Stimulated activated memory B cell treated with anti-CD40 and anti-IgM and Interleukin-4, amounts not matched to agents 10 μg/mL and 1 μg/mL and 100 μg/mL, for 72 hours (primary cell): Measurements from ENCODE around the gene NDUFA7.
"Not testable (repeated sequence)": the region's sequence is repeated elsewhere in the genome, so short reads cannot be mapped to it uniquely, and the experiment has no call there.

ENCODE experiments used
- ATAC-seq: fragments of 150-1000 bp; cut with Tn5 transposase; 2 replicates; pipeline ENCODE4 v1.10.0; 2021
- H3K27ac Mint-ChIP-seq: one replicate; pipeline ENCODE4 v1.8.0; 2022; ENCODE audit warnings: mild to moderate bottlenecking, mixed read lengths
- H3K27me3 Mint-ChIP-seq: one replicate; pipeline ENCODE4 v1.8.0; 2022; ENCODE audit warnings: mixed read lengths
- H3K36me3 Mint-ChIP-seq: one replicate; pipeline ENCODE4 v1.8.0; 2022; ENCODE audit warnings: mixed read lengths
- H3K4me1 Mint-ChIP-seq: one replicate; pipeline ENCODE4 v1.8.0; 2022; ENCODE audit warnings: mixed read lengths
- H3K4me3 Mint-ChIP-seq: one replicate; pipeline ENCODE4 v1.8.0; 2022; ENCODE audit warnings: mild to moderate bottlenecking, moderate library complexity, mixed read lengths
- H3K9me3 Mint-ChIP-seq: one replicate; pipeline ENCODE4 v1.8.0; 2022; ENCODE audit warnings: mixed read lengths

Gene NDUFA7

GRCh38 chr19:8321067-8321985, at the start of gene NDUFA7, which contains the start of gene RPS28:
Gene NDUFA7 (minus strand): TSS chr19:8321375. CDS start chr19:8321358, 17 bp downstream.
Gene RPS28 (plus strand): TSS chr19:8321496. CDS start chr19:8321531, 35 bp downstream.
- Mint-ChIP-seq H3K4me3 (peak within 1 kb of the TSS; percentile 96), H3K9me3 (no peaks in the 10 kb centered on the region), H3K27me3 (no peaks in the 10 kb centered on the region), H3K36me3 (peaks cover 18% of the 10 kb centered on the region), H3K4me1 (peaks cover 48% of the 10 kb centered on the region), H3K27ac (peak within 1 kb of the TSS; percentile 99)
- ATAC-seq, result peak; percentile 97

GRCh38 chr19:8370176-8371010, 49.2 kb upstream of the NDUFA7 start:
- peaks cover 40% of the 10 kb centered on the region for H3K27me3 Mint-ChIP-seq
- no peak for ATAC-seq
- no peak overlapping the region for H3K4me3 Mint-ChIP-seq
- peaks cover 7% of the 10 kb centered on the region for H3K4me1 Mint-ChIP-seq
- H3K27ac Mint-ChIP-seq, result no peak overlapping the region
- H3K36me3 Mint-ChIP-seq, result peaks cover 23% of the 10 kb centered on the region
- no peaks in the 10 kb centered on the region for H3K9me3 Mint-ChIP-seq

DNA sequence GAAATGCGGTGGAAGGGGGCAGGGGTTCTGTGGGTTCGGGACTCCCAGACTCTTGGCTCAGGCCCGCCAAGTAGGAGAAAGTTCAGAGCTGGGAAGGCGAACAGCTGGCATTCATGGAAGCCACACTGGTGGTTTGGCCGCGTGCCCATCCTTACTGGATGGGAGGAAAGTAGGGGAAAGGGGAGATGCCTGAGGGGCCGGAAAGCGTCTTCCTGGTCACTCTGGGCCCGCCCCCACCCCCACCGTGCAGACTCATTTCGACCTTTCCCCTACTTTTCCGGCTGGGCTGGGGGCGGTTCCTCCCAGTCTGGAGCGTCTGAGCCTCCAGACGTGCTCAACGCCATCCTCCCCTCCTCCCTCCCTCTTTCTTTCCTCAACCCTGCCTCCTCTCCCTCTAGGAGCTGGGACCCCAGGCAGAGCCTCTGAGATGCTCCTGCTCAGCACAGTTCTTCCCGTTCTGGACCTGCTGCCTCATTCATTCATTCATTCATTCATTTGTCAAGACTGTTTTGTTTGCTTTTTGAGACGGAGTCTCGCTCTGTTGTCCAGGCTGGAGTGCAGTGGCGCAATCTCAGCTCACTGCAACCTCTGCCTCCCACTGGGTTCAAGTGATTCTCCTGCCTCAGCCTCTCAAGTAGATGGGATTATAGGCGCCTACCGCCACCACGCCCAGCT, 46.3 kb upstream of the NDUFA7 start:
- Mint-ChIP-seq H3K4me3 (no peak overlapping the region), H3K36me3 (peaks cover 16% of the 10 kb centered on the region), H3K27me3 (peaks cover 67% of the 10 kb centered on the region)

DNA sequence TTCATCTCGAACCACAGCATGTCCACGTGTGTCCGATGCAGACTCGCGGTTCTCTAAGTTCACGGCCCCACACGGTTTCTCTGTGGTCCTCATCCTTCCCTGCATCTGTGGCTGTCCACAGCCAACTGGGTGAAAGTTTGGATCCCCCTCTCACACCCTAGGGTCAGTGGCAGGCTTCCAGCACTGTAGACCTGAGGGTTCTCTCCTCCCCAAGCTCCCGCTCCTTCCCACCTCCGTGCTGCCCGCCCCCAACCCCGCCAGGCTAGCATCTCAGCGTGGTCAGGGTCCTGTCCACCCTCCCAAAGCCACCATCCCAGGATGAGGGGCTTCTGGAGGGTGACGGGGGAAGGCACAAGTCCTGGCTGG, 45.8 kb upstream of the NDUFA7 start:
- H3K4me3 Mint-ChIP-seq, result no peak overlapping the region
- H3K27me3 Mint-ChIP-seq, result peaks cover 72% of the 10 kb centered on the region
- H3K4me1 Mint-ChIP-seq, result peaks cover 22% of the 10 kb centered on the region
- peaks cover 16% of the 10 kb centered on the region for H3K36me3 Mint-ChIP-seq
- no peak overlapping the region for H3K27ac Mint-ChIP-seq
- no peaks in the 10 kb centered on the region for H3K9me3 Mint-ChIP-seq
- no peak for ATAC-seq

More for the DNA sequence above, 46.3 kb upstream of the NDUFA7 start:
- ATAC-seq, result no peak
- H3K4me1 Mint-ChIP-seq, result peaks cover 22% of the 10 kb centered on the region
- H3K9me3 Mint-ChIP-seq, result no peaks in the 10 kb centered on the region
- no peak overlapping the region for H3K27ac Mint-ChIP-seq

DNA sequence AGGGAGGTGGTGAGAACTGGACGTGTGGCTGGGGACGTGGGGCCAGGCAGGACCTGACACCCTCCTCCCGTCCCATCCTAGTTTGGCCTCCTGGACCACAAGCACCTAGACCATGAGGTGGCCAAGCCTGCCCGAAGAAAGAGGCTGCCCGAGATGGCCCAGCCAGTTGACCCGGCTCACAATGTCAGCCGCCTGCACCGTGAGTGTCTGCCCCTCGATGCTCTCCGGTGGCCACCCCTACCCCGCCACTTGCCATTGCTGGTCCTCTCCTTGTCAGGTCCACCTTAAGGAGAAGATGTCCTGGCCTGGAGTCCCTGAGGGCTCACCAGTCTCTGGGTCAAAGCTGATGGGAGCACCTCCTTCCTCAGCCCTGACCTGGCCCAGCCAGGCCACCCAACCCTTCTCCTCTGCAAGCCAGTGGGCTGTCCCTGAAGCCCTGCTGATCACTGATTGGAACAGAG, 45.0 kb upstream of the NDUFA7 start:
- peaks cover 22% of the 10 kb centered on the region for H3K4me1 Mint-ChIP-seq
- H3K27me3 Mint-ChIP-seq, result peaks cover 79% of the 10 kb centered on the region
- no peak overlapping the region for H3K27ac Mint-ChIP-seq
- peaks cover 16% of the 10 kb centered on the region for H3K36me3 Mint-ChIP-seq
- H3K4me3 Mint-ChIP-seq, result no peak overlapping the region
- H3K9me3 Mint-ChIP-seq, result no peaks in the 10 kb centered on the region
- ATAC-seq, result no peak

GRCh38 chr19:8363803-8364771, 42.9 kb upstream of the NDUFA7 start, which contains the start of gene ANGPTL4:
Gene ANGPTL4 (plus strand): TSS chr19:8364155. CDS start chr19:8364322, 167 bp downstream.
- Mint-ChIP-seq H3K27ac (no peak within 1 kb of the TSS), H3K4me1 (peaks cover 22% of the 10 kb centered on the region), H3K4me3 (peak within 1 kb of the TSS; percentile 66), H3K27me3 (peaks cover 89% of the 10 kb centered on the region), H3K36me3 (peaks cover 15% of the 10 kb centered on the region), H3K9me3 (no peaks in the 10 kb centered on the region)
- ATAC-seq, result peak; percentile 67

- Mint-ChIP-seq H3K27me3 (peaks cover 69% of the 10 kb centered on the region), H3K4me1 (peaks cover 16% of the 10 kb centered on the region), H3K9me3 (no peaks in the 10 kb centered on the region), H3K27ac (no peak overlapping the region), H3K4me3 (no peak overlapping the region), H3K36me3 (no peaks in the 10 kb centered on the region)
- no peak for ATAC-seq
Measured at GRCh38 chr19:8361921-8362793, 41.0 kb upstream of the NDUFA7 start.

GRCh38 chr19:8360196-8360595, 39.0 kb upstream of the NDUFA7 start:
- H3K4me3 Mint-ChIP-seq, result no peak overlapping the region
- H3K4me1 Mint-ChIP-seq, result peaks cover 16% of the 10 kb centered on the region
- H3K36me3 Mint-ChIP-seq, result no peaks in the 10 kb centered on the region
- no peak for ATAC-seq
- peaks cover 4% of the 10 kb centered on the region for H3K9me3 Mint-ChIP-seq
- peaks cover 50% of the 10 kb centered on the region for H3K27me3 Mint-ChIP-seq
- no peak overlapping the region for H3K27ac Mint-ChIP-seq

GRCh38 chr19:8358948-8359347, 37.8 kb upstream of the NDUFA7 start:
- Mint-ChIP-seq H3K4me1 (peaks cover 10% of the 10 kb centered on the region), H3K4me3 (no peak overlapping the region), H3K36me3 (no peaks in the 10 kb centered on the region), H3K9me3 (peaks cover 4% of the 10 kb centered on the region), H3K27me3 (peaks cover 43% of the 10 kb centered on the region), H3K27ac (no peak overlapping the region)
- ATAC-seq, result no peak

GRCh38 chr19:8357007-8357521, 35.9 kb upstream of the NDUFA7 start:
- H3K4me1 Mint-ChIP-seq, result peaks cover 4% of the 10 kb centered on the region
- H3K27me3 Mint-ChIP-seq, result peaks cover 36% of the 10 kb centered on the region
- peaks cover 4% of the 10 kb centered on the region for H3K9me3 Mint-ChIP-seq
- H3K36me3 Mint-ChIP-seq, result no peaks in the 10 kb centered on the region
- H3K27ac Mint-ChIP-seq, result no peak overlapping the region
- no peak overlapping the region for H3K4me3 Mint-ChIP-seq
- ATAC-seq, result no peak

DNA sequence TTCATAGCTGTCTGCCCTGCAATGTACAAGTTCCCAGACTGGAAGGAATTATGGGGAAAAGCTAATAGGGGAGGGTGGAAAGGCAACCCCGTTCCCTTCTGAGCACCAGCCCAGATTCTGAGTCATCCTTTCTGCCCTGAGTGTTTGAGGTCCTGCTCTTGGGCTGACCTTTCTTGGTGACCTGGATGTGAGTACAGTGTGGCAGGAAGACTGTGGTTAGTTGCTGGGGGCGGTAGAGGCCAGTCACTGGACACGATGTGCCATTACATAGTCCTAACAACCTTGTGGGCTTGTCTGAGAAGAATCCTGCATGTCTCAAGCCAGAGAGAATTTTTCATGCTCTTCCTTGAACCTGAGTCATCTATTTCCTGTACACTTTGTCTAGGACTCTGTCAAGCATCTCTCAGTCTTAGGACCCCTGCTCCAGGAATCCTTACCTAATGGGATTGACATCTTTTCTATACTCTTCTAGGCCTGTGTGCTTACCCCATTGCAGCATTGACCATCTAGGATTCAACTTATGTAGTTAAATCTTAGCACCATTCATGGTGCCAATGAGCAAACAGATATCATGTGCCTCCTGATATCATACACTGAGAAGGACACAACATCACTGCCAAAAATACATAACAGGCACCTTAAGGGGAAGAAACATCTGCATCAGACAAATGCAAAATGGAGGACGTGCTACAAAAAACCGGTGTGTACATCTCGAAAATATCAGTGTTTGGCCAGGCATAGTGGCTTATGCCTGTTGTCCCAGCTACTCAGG, 34.6 kb upstream of the NDUFA7 start:
- peak; percentile 43 for ATAC-seq
- H3K36me3 Mint-ChIP-seq, result no peaks in the 10 kb centered on the region
- peaks cover 40% of the 10 kb centered on the region for H3K27me3 Mint-ChIP-seq
- H3K9me3 Mint-ChIP-seq, result peaks cover 4% of the 10 kb centered on the region
- H3K27ac Mint-ChIP-seq, result no peak overlapping the region
- H3K4me3 Mint-ChIP-seq, result no peak overlapping the region
- peaks cover 7% of the 10 kb centered on the region for H3K4me1 Mint-ChIP-seq

GRCh38 chr19:8352845-8353244, 31.7 kb upstream of the NDUFA7 start:
- H3K27me3 Mint-ChIP-seq, result peaks cover 45% of the 10 kb centered on the region
- H3K4me1 Mint-ChIP-seq, H3K36me3 Mint-ChIP-seq, H3K4me3 Mint-ChIP-seq, ATAC-seq, H3K9me3 Mint-ChIP-seq, H3K27ac Mint-ChIP-seq: not testable (repeated sequence)
